ENCODE results near the gene MORC2. TPM values are rescaled to one million over a fixed set of nuclear protein-coding genes. Genes with fewer than 3 reads are reported as not detected.

The MORC2 gene
- total and polyA plus RNA-seq, 10 of the 15 experiments (the other 5 are each of a cell fraction or from before 2014, with no cell fraction given), result 1.7 to 16.3 (median 9.0) TPM

- no peak for TF ChIP-seq ZBTB4 (CRISPR knock-in tag; IDR thresholded peaks at IDR 0.05)
- no peak for TF ChIP-seq PKNOX1 (IDR thresholded peaks at IDR 0.05)
- TF ChIP-seq CHD2 (IDR thresholded peaks at IDR 0.05; ENCODE audit: borderline replicate concordance, low read depth, low read length), result no peak
- no peak for TF ChIP-seq LARP7 (IDR thresholded peaks at IDR 0.05)
- TF ChIP-seq, protein P1, sequence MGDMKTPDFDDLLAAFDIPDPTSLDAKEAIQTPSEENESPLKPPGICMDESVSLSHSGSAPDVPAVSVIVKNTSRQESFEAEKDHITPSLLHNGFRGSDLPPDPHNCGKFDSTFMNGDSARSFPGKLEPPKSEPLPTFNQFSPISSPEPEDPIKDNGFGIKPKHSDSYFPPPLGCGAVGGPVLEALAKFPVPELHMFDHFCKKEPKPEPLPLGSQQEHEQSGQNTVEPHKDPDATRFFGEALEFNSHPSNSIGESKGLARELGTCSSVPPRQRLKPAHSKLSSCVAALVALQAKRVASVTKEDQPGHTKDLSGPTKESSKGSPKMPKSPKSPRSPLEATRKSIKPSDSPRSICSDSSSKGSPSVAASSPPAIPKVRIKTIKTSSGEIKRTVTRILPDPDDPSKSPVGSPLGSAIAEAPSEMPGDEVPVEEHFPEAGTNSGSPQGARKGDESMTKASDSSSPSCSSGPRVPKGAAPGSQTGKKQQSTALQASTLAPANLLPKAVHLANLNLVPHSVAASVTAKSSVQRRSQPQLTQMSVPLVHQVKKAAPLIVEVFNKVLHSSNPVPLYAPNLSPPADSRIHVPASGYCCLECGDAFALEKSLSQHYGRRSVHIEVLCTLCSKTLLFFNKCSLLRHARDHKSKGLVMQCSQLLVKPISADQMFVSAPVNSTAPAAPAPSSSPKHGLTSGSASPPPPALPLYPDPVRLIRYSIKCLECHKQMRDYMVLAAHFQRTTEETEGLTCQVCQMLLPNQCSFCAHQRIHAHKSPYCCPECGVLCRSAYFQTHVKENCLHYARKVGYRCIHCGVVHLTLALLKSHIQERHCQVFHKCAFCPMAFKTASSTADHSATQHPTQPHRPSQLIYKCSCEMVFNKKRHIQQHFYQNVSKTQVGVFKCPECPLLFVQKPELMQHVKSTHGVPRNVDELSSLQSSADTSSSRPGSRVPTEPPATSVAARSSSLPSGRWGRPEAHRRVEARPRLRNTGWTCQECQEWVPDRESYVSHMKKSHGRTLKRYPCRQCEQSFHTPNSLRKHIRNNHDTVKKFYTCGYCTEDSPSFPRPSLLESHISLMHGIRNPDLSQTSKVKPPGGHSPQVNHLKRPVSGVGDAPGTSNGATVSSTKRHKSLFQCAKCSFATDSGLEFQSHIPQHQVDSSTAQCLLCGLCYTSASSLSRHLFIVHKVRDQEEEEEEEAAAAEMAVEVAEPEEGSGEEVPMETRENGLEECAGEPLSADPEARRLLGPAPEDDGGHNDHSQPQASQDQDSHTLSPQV (IDR thresholded peaks at IDR 0.05), result no peak
- no peak for TF ChIP-seq ZNF207 (IDR thresholded peaks at IDR 0.05; ENCODE audit: borderline replicate concordance)
- no peak for TF ChIP-seq CREM (IDR thresholded peaks at IDR 0.05; ENCODE audit: low read depth)
- TF ChIP-seq CREB1 (IDR thresholded peaks at IDR 0.05; ENCODE audit: low read depth), result no peak
- TF ChIP-seq EGR1 (IDR thresholded peaks at IDR 0.05; ENCODE audit: borderline replicate concordance in 1 of 2, low read depth in 2 of 2, low read length in 2 of 2), result no peak
- TF ChIP-seq POLR2AphosphoS2 (IDR thresholded peaks at IDR 0.05; ENCODE audit: low read depth, low read length), result no peak
- TF ChIP-seq SRF (IDR thresholded peaks at IDR 0.05; ENCODE audit: low read depth in 2 of 2, low read length in 2 of 2), result no peak
- TF ChIP-seq PAX5 (IDR thresholded peaks at IDR 0.05; ENCODE audit: borderline replicate concordance, low read depth, low read length), result no peak
- no peak for TF ChIP-seq CEBPZ (IDR thresholded peaks at IDR 0.05; ENCODE audit: low read depth, low read length)
Measured at GRCh38 chr22:30918761-30919160, 49.8 kb downstream of the MORC2 start (continued).

Measured in GM12878 (cell line).